Measurements from ENCODE around the gene THADA. TPM values are rescaled to one million over a fixed set of nuclear protein-coding genes. Genes with fewer than 3 reads are reported as not detected.

THADA gene
- total RNA-seq, 4 donors from 2014 or later = 49.9 to 90.2 (median 65.2) TPM

GRCh38 chr2:43215673-43216255, 380.1 kb downstream of the THADA start:
- H3K4me1 ChIP-seq = peaks cover 23 to 35% of the 10 kb centered on the region in 2 donors
- TF ChIP-seq, protein P1, sequence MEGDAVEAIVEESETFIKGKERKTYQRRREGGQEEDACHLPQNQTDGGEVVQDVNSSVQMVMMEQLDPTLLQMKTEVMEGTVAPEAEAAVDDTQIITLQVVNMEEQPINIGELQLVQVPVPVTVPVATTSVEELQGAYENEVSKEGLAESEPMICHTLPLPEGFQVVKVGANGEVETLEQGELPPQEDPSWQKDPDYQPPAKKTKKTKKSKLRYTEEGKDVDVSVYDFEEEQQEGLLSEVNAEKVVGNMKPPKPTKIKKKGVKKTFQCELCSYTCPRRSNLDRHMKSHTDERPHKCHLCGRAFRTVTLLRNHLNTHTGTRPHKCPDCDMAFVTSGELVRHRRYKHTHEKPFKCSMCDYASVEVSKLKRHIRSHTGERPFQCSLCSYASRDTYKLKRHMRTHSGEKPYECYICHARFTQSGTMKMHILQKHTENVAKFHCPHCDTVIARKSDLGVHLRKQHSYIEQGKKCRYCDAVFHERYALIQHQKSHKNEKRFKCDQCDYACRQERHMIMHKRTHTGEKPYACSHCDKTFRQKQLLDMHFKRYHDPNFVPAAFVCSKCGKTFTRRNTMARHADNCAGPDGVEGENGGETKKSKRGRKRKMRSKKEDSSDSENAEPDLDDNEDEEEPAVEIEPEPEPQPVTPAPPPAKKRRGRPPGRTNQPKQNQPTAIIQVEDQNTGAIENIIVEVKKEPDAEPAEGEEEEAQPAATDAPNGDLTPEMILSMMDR (IDR thresholded peaks at IDR 0.05) = no peak
- TF ChIP-seq POLR2A (IDR thresholded peaks at IDR 0.05) = no peak
- no peak overlapping the region for H3K27ac ChIP-seq
- no peaks in the 10 kb centered on the region for H3K9me3 ChIP-seq
- intact Hi-C loops (cut with DNase I) = no loop called here
- H3K36me3 ChIP-seq = no peaks in the 10 kb centered on the region
- 89 to 94% methylated on average over 6 of the region's 6 CpGs for WGBS, 2 donors
- no peaks in the 10 kb centered on the region for H3K27me3 ChIP-seq
- no peak overlapping the region for H3K4me3 ChIP-seq (replicated peaks in 1 of 3)
- DNase-seq = no peak

DNA sequence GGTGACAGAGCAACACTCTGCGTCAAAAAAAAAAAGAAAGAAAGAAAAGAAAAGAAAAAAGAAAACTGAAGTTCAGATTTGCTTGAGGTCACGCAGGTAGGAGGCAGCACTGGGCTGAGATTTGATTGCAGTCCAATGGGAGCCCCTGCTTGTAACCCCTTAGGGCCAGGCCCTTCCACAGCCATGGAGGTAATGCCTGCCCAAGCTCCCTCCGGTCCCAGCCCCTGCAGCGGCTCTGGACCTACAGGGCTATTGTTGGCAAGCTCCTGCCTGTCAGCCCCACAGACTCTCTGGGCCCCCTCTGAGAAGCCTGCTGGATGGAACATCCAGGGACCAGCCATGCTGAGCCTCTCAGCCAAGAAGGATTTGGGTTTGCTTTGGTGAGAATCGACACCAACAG, 381.6 kb downstream of the THADA start:
- Histone ChIP-seq H3K36me3 (no peaks in the 10 kb centered on the region), H3K4me3 (replicated peaks in 1 of 3) (no peak overlapping the region), H3K27ac (no peak overlapping the region), H3K9me3 (no peaks in the 10 kb centered on the region), H3K4me1 (peaks cover 19 to 20% of the 10 kb centered on the region in 2 donors), H3K27me3 (no peaks in the 10 kb centered on the region)
- intact Hi-C loops (cut with DNase I) = no loop called here
- no peak for TF ChIP-seq POLR2A (IDR thresholded peaks at IDR 0.05)
- TF ChIP-seq, protein P1 (IDR thresholded peaks at IDR 0.05) = no peak
- WGBS, 2 donors = 85 to 94% methylated on average over 5 of the region's 5 CpGs
- no peak for DNase-seq

DNA sequence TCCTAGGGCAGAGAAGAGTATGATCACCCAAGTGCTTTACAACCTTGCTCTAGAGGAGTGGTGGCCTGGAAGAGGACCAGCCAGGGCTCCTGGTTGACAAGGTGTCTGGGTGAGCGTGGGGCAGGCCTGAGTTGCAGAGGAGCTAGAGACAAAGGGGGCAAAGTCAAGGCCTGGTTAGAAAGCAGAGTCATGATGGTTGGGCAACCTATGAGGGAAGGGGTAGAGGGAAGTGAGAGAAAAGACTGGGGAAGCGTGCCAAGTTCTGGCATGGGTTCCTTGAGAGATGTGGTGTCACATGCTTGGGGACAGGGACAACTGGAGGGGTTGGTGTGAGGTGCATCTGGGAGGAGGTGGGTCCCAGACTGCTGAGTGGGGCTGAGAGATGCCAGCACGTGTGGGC, 382.9 kb downstream of the THADA start:
- Histone ChIP-seq H3K36me3 (no peaks in the 10 kb centered on the region), H3K4me3 (replicated peaks in 1 of 3) (no peak overlapping the region), H3K27ac (no peak overlapping the region), H3K4me1 (peaks cover 6 to 7% of the 10 kb centered on the region in 2 donors), H3K27me3 (no peaks in the 10 kb centered on the region), H3K9me3 (no peaks in the 10 kb centered on the region)
- TF ChIP-seq, protein P1 (IDR thresholded peaks at IDR 0.05) = no peak
- TF ChIP-seq POLR2A (IDR thresholded peaks at IDR 0.05) = no peak
- intact Hi-C loops (cut with DNase I) = no loop called here
- DNase-seq = peak; percentile 14 to 19
- 90 to 91% methylated on average over 3 of the region's 3 CpGs for WGBS, 2 donors

DNA sequence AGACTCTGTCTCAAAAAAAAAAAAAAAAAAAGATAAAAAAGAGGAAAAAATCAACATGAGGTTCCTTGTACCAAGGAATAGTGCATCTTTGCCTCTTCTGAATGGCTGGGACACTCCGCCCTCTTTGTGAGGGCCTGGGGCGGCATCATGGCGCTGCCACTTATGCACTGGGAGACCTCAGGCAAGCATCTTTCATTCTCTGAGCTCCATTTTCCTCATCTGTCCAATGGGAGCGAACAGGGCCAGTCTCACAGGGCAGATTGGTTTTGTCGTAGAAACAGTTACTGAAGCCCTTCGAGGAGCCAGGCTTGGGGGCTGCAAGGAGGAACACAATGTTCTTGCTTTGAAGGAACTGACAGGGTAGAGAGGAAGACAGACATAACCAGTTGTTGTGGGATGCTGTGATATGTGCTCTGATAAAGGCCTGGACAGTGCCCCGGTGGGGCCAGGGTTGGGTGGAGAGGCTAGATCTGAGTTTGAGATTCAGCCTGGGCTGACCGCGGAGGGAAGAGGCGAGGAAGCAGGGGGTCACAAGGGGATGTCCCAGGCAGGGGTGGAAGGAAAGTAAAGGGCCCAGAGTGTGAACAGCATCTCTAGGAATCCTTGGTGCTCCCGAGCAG, 383.5 kb downstream of the THADA start:
- WGBS, 2 donors = 89 to 96% methylated on average over 11 of the region's 11 CpGs
- peaks cover under 1% of the 10 kb centered on the region in 2 donors for H3K4me1 ChIP-seq
- H3K27me3 ChIP-seq = no peaks in the 10 kb centered on the region
- no peaks in the 10 kb centered on the region for H3K36me3 ChIP-seq
- no peak for DNase-seq
- no peak overlapping the region for H3K4me3 ChIP-seq (replicated peaks in 1 of 3)
- TF ChIP-seq, protein P1 (IDR thresholded peaks at IDR 0.05) = no peak
- no peak for TF ChIP-seq POLR2A (IDR thresholded peaks at IDR 0.05)
- H3K27ac ChIP-seq = no peak overlapping the region
- no peaks in the 10 kb centered on the region for H3K9me3 ChIP-seq
- intact Hi-C loops (cut with DNase I) = no loop called here

Measured in thyroid gland (tissue), 4 donors.